Panc1 (cell line): ENCODE measurements around the gene ITGA4. TPM values are rescaled to one million over a fixed set of nuclear protein-coding genes. Genes with fewer than 3 reads are reported as not detected.

Experiments used
- ATAC-seq: fragments of 200-7000 bp; cut with Tn5 transposase; 2 replicates; pipeline ENCODE4 v1.9.1; 2020; ENCODE audit warnings: mild to moderate bottlenecking, moderate library complexity
- BruUV-seq: library from RNA; stranded (reverse); fragments of 400-500 nt; replicated peaks from 2 replicates; lab custom pipeline; 2021; lab: Mats Ljungman, UMichigan
- CTCF ChIA-PET: fragments of 300-600 bp; sonication (Branson Sonifier 250); formaldehyde crosslinking; loops from one replicate; lab custom pipeline; 2022; ENCODE audit warnings: antibody characterized with exemption; lab: Charles Lee
- POLR2A ChIA-PET: fragments of 300-600 bp; sonication (Branson Sonifier 250); formaldehyde crosslinking; loops from one replicate; lab custom pipeline; 2022; ENCODE audit warnings: antibody characterized with exemption; lab: Charles Lee
- DNase-seq: peaks from one replicate; pipeline ENCODE4 v3.0.0-alpha.2; 2010; ENCODE audit warnings: low read depth, low spot score
- H3K27ac ChIP-seq: 2 replicates; pipeline ENCODE4 v1.5.1; 2011; ENCODE audit warnings: mild to moderate bottlenecking, low read length, inconsistent platforms
- H3K27me3 ChIP-seq: fragments of 200-500 bp; sonication (Bioruptor generic); 2 replicates; pipeline ENCODE4 v1.6.0; 2014; ENCODE audit warnings: low read length, inconsistent platforms; ENCODE audit not compliant: control insufficient read depth, insufficient read depth
- H3K36me3 ChIP-seq: fragments of 200-500 bp; sonication (Bioruptor generic); 2 replicates; pipeline ENCODE4 v1.5.1; 2014; ENCODE audit warnings: inconsistent platforms, mild to moderate bottlenecking, low read length, moderate library complexity; ENCODE audit not compliant: control insufficient read depth, insufficient read depth
- H3K4me1 ChIP-seq: 2 replicates; pipeline ENCODE4 v1.5.1; 2011; ENCODE audit warnings: inconsistent platforms, mild to moderate bottlenecking, low read length, moderate library complexity; ENCODE audit not compliant: control insufficient read depth, insufficient read depth
- H3K4me3 ChIP-seq, 2 experiments: 2 replicates each; pipeline ENCODE4 v1.5.1; 2011 to 2012; ENCODE audit warnings: low read depth in 2 of 2, low read length in 2 of 2, mild to moderate bottlenecking in 2 of 2, inconsistent platforms in 1 of 2, moderate library complexity in 1 of 2
- H3K9me3 ChIP-seq: fragments of 200-500 bp; sonication (Bioruptor generic); 2 replicates; pipeline ENCODE4 v1.5.1; 2014; ENCODE audit warnings: low read depth, mild to moderate bottlenecking, inconsistent platforms, low read length, moderate library complexity; ENCODE audit not compliant: control insufficient read depth, insufficient read depth
- POLR2AphosphoS5 ChIP-seq: IDR thresholded peaks from 2 replicates; pipeline ENCODE4 v1.6.1; 2012; ENCODE audit warnings: mild to moderate bottlenecking, low read depth, low read length, moderate library complexity
- SIN3A ChIP-seq: IDR thresholded peaks from 2 replicates; pipeline ENCODE4 v1.6.1; 2012; ENCODE audit warnings: low read depth, mild to moderate bottlenecking, low read length, moderate library complexity, borderline replicate concordance; ENCODE audit not compliant: insufficient read depth
- TCF7L2 ChIP-seq: IDR thresholded peaks from 2 replicates; pipeline ENCODE4 v1.6.1; 2011; ENCODE audit warnings: mild to moderate bottlenecking, low read depth, low read length, inconsistent platforms
- in situ Hi-C: cut with HindIII; loops from 2 replicates; pipeline ENCODE4 v1.10.0; 2016; ENCODE audit warnings: low sequenced_read_pairs, low pct_unique_long_range_greater_than_20kb
- intact Hi-C: fragments of 100-400 bp; cut with micrococcal nuclease; formaldehyde crosslinking; loops from one replicate; pipeline ENCODE4 v1.10.0; 2022; ENCODE audit not compliant: unreplicated experiment
- total RNA-seq: library from RNA; stranded (reverse); gene quantifications from one replicate; pipeline ENCODE4 v1.2.1, GENCODE V29; 2021; ENCODE audit not compliant: unreplicated experiment
- TF ChIP-seq, protein P1 (sequence below), 2 experiments: IDR thresholded peaks; 2 replicates each; pipeline ENCODE4 v1.6.1; 2011 to 2012; ENCODE audit warnings: low read depth in 2 of 2, control low read depth in 1 of 2, low read length in 1 of 2, mild to moderate bottlenecking in 1 of 2, moderate library complexity in 1 of 2; ENCODE audit not compliant: insufficient read depth in 1 of 2
- TF ChIP-seq, protein P2 (sequence below): fragments of 450-650 bp; IDR thresholded peaks from 2 replicates; pipeline ENCODE4 v1.5.1; 2017; ENCODE audit warnings: mild to moderate bottlenecking

ITGA4 gene
- total RNA-seq, 1 experiment from 2014 or later: 0.36 TPM

DNA sequence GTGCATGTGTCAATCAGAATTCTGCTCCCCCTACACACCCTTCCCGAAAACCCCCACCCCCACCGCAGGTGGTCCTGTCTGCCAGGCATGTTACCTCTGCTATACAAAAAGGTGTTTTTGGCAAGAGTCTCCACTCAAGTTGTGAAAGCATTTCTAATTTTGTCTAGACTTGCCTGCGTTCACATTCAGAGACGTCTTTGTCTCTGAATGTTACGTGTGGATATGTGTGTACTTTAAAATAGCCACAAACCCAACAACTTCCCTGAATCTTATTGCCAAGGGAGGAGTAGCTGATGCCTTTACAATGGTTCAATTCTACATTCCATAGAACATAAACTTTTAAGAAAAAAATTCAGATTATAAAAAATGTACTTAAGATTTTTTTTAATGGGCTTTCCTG, 66.6 kb downstream of the ITGA4 start:
- Histone ChIP-seq H3K27me3 (no peaks in the 10 kb centered on the region), H3K4me3 (no peak overlapping the region), H3K27ac (no peak overlapping the region), H3K9me3 (no peaks in the 10 kb centered on the region), H3K4me1 (no peaks in the 10 kb centered on the region), H3K36me3 (no peaks in the 10 kb centered on the region)
- DNase-seq (no peak), ATAC-seq (no peak)
- TF ChIP-seq POLR2AphosphoS5 (no peak), SIN3A (no peak), TCF7L2 (no peak)
- TF ChIP-seq, protein P1, sequence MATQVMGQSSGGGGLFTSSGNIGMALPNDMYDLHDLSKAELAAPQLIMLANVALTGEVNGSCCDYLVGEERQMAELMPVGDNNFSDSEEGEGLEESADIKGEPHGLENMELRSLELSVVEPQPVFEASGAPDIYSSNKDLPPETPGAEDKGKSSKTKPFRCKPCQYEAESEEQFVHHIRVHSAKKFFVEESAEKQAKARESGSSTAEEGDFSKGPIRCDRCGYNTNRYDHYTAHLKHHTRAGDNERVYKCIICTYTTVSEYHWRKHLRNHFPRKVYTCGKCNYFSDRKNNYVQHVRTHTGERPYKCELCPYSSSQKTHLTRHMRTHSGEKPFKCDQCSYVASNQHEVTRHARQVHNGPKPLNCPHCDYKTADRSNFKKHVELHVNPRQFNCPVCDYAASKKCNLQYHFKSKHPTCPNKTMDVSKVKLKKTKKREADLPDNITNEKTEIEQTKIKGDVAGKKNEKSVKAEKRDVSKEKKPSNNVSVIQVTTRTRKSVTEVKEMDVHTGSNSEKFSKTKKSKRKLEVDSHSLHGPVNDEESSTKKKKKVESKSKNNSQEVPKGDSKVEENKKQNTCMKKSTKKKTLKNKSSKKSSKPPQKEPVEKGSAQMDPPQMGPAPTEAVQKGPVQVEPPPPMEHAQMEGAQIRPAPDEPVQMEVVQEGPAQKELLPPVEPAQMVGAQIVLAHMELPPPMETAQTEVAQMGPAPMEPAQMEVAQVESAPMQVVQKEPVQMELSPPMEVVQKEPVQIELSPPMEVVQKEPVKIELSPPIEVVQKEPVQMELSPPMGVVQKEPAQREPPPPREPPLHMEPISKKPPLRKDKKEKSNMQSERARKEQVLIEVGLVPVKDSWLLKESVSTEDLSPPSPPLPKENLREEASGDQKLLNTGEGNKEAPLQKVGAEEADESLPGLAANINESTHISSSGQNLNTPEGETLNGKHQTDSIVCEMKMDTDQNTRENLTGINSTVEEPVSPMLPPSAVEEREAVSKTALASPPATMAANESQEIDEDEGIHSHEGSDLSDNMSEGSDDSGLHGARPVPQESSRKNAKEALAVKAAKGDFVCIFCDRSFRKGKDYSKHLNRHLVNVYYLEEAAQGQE (IDR thresholded peaks at IDR 0.05; ENCODE audit: insufficient read depth in 1 of 2, low read depth in 2 of 2, low read length in 1 of 2): no peak
- TF ChIP-seq, protein P2, sequence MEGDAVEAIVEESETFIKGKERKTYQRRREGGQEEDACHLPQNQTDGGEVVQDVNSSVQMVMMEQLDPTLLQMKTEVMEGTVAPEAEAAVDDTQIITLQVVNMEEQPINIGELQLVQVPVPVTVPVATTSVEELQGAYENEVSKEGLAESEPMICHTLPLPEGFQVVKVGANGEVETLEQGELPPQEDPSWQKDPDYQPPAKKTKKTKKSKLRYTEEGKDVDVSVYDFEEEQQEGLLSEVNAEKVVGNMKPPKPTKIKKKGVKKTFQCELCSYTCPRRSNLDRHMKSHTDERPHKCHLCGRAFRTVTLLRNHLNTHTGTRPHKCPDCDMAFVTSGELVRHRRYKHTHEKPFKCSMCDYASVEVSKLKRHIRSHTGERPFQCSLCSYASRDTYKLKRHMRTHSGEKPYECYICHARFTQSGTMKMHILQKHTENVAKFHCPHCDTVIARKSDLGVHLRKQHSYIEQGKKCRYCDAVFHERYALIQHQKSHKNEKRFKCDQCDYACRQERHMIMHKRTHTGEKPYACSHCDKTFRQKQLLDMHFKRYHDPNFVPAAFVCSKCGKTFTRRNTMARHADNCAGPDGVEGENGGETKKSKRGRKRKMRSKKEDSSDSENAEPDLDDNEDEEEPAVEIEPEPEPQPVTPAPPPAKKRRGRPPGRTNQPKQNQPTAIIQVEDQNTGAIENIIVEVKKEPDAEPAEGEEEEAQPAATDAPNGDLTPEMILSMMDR: no peak
- CTCF ChIA-PET: no interaction called here
- BruUV-seq: no TSS peak
- intact Hi-C loops: no loop called here
- POLR2A ChIA-PET: interaction anchor here (0.5 kb wide), 1 partner anchor 200 kb away, joined by 22 read pairs; no protein-coding TSS in a partner anchor
- in situ Hi-C loops: no loop called here

DNA sequence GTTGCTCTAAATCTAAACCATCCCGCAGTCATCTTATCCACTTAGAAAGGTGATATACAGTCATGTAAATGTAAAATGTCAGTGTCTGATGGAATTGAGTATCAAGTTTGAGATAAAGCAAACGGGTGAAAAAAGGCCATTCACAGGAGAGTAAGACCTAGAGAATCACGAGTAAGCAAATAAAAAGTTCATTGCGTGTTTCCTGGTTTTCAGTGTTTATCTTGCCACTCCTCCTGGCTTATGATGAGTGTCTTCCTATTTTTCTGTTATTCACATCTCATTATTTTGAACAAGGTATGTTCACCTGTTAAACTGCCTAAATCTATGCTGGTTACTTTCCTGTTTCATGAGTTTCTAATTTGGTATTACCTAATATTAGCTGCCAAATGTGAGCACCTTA, 68.8 kb downstream of the ITGA4 start:
- ChIA-PET CTCF (no interaction called here), POLR2A (no interaction called here)
- Histone ChIP-seq H3K4me3 (no peak overlapping the region), H3K4me1 (no peaks in the 10 kb centered on the region), H3K36me3 (no peaks in the 10 kb centered on the region), H3K9me3 (no peaks in the 10 kb centered on the region), H3K27ac (no peak overlapping the region), H3K27me3 (no peaks in the 10 kb centered on the region; the same call in 1 of the 2 replicates)
- no TSS peak for BruUV-seq
- in situ Hi-C loops (no loop called here), intact Hi-C loops (no loop called here)
- ATAC-seq (no peak), DNase-seq (no peak)
- TF ChIP-seq, protein P1 (IDR thresholded peaks at IDR 0.05; ENCODE audit: insufficient read depth in 1 of 2, low read depth in 2 of 2, low read length in 1 of 2): no peak
- TF ChIP-seq, protein P2: no peak
- TF ChIP-seq TCF7L2 (no peak), POLR2AphosphoS5 (no peak), SIN3A (no peak)
